C4-2B (cell line): ENCODE results near the gene CHURC1.

Source experiments
- H3K27ac ChIP-seq: fragments of 450-650 bp; 2 replicates; pipeline ENCODE4 v1.5.1; 2017
- CTCF ChIP-seq: fragments of 450-650 bp; conservative IDR thresholded peaks from 2 replicates; pipeline ENCODE4 v1.5.1; 2017; ENCODE audit warnings: mild to moderate bottlenecking
- ZFX ChIP-seq: fragments of 450-650 bp; IDR thresholded peaks from 2 replicates; pipeline ENCODE4 v1.6.1; 2017

The CHURC1 gene

GRCh38 chr14:64880221-64881121 lies 33.8 kb upstream of the CHURC1 start:
- H3K27ac ChIP-seq: no peak overlapping the region
- TF ChIP-seq ZFX: no peak

GRCh38 chr14:64885559-64885958 lies 28.7 kb upstream of the CHURC1 start:
- H3K27ac ChIP-seq: no peak overlapping the region
- TF ChIP-seq CTCF: no peak
- no peak for TF ChIP-seq ZFX

GRCh38 chr14:64889352-64889751 lies 24.9 kb upstream of the CHURC1 start:
- H3K27ac ChIP-seq: no peak overlapping the region
- TF ChIP-seq CTCF (no peak), ZFX (no peak)

DNA sequence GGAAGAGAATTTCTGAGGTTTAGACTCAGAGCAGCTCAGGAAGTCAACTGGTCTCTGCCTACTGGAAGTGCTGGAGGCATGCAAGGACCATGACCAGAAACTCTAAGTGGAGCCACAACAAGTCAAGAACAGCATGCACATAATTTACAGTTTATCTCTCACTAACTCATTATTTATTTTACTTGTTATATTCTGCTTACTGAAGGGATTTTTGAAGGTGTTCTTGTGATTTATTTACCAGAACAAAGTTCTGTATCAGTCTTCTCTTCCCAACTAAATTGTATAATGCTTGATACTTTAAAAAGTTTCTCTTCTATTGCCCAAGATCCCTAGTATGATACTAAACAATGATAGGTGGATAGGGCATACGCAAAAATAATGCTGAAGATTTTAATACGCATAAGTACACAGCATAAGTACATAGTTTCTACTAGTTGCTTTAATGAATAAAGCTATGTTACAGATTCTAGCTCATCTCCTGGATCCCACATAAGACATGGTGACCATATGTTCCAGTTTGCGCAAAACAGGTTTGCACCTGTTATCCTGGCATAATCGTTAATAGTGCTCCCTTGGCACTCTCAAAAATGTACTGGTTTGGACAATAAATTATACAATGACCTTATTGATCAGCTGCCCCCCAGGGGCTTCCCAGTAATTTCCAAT lies 22.9 kb upstream of the CHURC1 start:
- TF ChIP-seq ZFX: no peak
- TF ChIP-seq CTCF: no peak
- no peak overlapping the region for H3K27ac ChIP-seq

GRCh38 chr14:64891839-64892375 lies 22.3 kb upstream of the CHURC1 start:
- TF ChIP-seq ZFX (no peak), CTCF (peak; percentile 73)

GRCh38 chr14:64899958-64900357 lies 14.3 kb upstream of the CHURC1 start:
- no peak overlapping the region for H3K27ac ChIP-seq
- TF ChIP-seq CTCF (no peak), ZFX (no peak)

More at GRCh38 chr14:64891839-64892375, 22.3 kb upstream of the CHURC1 start:
- no peak overlapping the region for H3K27ac ChIP-seq

DNA sequence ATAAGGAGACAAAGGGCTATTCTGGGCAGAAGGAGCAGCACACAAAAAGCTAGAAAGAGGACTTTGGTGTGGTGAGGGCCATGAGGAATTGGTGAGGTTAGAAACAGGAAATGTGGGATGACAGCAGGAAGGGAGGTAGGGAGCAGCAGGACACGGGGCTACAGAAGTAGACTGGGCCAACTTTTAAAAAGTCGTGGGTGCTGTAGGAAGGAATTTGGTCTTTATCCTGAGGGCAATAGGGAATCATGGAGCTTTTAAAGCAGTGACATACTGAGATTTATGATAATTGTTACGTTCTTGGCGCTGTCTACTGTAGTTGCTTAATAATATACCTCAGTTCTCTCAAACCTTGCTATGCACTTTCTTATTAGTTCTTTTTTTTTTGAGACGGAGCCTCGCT lies 8.2 kb upstream of the CHURC1 start:
- TF ChIP-seq ZFX (no peak), CTCF (no peak)
- H3K27ac ChIP-seq: no peak overlapping the region
